Stimulated activated CD4-positive, alpha-beta T cell treated with anti-CD3 and anti-CD28 coated beads, Interleukin-15, amount 100 ng/mL, for 1 hour (primary cell): ENCODE data around the gene TNC.

Source experiments
- DNase-seq, 2 donors: peaks; one replicate each; pipeline ENCODE4 v3.0.0-alpha.2; 2020; ENCODE audit warnings: low read depth in 1 of 2, low spot score in 1 of 2

The TNC gene

DNA sequence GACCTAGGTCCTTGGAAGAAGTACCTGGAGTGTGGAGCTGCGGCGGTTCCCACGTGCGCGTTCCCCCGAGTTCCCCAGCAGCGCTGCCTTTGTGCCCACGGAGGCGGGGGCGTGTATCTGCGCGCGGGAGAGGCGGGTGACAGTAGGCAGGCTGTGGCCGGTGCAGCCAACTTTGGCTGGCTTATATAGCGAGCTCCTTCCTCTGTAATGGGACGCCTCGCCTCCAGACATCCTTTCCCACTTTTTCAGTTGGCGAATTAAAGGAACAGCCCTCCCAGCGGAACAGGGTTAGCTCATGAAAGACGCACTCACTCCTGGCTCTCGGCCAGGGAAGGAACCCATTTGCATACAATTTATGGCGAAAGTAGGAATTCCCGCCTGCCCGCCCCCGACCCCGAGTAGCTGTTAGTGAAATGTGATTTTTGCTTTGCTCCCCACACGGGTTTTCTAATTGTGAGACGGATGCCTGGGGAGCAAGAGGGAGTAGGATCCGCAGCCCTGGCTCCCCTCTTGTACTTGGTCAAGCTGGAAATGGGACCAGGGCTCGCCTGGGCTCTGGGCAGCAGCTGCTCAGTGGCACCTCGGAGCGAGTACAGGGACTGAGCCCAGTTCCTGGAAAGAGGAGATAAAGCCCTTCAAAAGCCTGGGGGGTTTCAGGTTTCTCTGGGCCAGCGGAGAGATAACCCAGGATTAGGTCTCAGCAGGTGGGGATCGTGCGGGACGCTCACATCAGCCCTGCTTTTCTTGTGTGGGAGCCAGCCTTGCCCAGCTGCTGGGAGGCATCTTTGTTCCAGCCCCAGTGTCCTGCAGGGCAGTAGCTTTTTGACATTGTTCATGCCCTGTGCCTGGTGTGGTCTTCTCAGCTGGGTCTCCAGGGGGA lies at the start of gene TNC:
Gene TNC, minus strand, starts transcription at position 159 of the 880 bp plus-strand sequence. CDS start 27,139 bp downstream, outside the sequence.
- DNase-seq, result no peak

DNA sequence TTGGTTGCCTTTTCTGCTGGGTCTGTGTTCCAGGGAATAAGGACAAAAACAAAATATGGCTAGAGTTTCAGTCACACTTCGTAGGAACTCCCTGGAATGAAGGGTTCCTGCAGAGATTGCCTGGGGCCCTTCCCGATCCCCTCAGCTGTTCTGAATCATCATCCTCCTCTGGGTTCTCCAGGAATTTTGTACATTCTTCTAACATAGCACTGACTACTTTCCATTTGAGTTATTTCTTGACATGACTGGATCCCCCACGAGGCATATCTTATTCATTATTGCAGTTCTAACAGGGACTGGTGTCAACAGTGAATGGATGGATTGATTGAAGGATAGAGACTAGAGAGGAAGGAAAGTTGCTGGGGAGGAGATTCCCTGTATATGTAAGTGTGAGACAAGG lies 49.2 kb upstream of the TNC start:
- no peak for DNase-seq

DNA sequence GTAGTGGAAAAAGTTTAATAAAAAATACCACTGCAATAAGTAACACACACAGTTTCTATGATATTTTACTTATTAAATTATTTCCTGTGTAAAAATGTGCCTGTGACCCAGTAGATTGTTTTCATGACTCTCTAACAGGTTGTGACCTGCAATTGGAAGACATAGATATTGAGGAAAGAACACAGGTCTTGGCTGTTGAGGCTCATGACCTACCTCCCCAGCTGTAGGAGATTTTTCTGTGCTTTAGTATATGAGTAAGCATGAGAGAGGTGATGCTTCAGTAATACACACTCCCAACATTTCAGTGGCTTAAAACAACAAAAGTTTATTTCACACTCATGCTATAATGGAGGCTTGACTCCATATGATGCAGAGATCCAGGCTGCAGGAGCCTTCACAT lies 47.3 kb upstream of the TNC start:
- no peak for DNase-seq

DNA sequence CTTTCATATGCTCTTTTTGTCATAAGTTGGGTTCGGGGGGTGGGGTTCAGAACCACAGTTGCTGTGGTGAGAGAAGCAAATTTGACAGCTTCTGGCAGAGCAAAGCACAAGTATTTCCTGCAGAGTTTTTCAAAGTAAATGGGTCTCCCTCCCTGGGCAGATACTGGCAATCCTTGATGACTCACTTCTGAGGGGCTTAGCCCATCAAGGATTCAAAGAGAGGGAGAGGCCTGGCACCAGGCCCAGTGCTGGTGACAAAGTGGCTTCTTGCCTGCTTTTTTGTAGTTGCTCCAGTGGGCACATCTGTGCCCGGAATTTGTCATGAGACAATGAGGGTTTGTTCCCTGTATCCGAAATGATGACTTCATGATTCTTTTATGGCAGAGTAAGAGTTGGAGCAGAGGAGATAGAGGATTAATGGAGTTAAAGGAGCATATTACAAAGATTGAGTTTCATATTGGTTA lies 46.6 kb upstream of the TNC start:
- DNase-seq, result no peak

DNA sequence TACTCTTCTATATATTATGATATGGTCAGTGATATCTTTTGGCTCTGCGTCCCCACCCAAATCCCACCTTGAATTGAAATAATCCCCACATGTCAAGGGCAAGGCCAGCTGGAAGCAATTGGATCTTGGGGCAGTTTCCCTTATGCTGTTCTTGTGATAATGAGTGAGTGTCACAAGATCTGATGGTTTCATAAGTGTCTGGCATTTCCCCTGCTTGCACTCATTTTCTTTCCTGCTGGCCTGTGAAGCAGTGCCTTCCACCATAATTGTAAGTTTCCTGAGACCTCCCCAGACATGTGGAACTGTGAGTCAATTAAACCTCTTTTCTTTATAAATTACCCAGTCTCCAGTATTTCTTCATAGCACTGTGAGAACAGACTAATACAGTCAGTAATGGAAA lies 45.0 kb upstream of the TNC start:
- DNase-seq, result no peak

DNA sequence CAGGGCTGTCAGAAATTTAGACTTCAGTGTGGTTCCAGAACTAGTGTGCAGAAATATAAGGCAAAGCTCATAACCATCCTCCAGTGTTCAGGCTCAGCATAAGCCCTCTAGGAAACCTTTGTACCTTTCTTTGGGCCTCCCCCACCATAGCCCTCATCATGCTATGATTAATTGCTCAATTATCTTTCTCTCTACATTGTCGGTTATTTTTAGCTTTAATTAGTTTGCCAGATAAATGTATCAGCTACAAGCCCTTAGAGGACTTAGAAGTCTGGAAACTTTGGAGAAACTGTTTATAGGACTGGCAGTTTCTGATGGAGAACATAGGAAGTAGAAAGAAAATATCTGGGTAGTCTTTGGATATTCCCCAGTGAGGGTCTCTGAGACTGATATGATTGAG lies 43.5 kb upstream of the TNC start:
- DNase-seq, result no peak

DNA sequence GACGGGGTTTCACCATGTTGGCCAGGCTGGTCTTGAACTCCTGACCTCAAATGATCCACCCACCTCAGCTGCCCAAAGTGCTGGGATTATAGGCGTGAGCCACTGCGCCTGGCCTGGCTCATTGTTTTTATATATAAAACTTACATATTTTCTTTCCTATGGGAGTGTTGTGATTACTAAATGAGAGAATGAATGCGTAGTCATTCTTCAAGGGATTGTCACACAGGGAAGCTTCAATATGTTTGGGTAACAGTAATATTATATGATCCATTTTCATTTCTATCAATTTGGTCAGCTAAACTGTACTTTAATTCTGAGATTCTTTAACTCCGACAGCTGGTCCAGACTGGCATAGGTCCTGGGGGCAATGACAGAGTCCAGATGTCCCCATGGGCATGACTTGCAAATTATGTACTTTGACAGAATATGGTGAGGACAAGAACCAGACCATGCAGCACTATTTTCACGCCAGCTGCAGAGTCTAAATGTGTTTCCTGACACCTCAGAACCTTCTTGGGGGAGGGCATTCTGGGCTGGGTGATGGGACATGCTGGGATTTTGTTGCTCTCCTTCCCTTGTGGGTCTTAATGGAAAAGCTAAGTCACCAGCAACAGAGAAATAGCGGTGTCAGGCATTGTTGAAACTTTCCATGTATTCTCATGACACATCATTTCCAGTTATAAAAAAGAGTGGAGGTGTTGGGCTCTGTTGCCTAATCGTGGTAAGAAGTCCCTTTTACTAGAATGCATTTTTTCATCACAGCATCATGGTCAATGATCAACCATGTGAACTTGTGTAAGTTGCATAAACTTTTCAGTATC lies 40.9 kb upstream of the TNC start:
- DNase-seq, result no peak

DNA sequence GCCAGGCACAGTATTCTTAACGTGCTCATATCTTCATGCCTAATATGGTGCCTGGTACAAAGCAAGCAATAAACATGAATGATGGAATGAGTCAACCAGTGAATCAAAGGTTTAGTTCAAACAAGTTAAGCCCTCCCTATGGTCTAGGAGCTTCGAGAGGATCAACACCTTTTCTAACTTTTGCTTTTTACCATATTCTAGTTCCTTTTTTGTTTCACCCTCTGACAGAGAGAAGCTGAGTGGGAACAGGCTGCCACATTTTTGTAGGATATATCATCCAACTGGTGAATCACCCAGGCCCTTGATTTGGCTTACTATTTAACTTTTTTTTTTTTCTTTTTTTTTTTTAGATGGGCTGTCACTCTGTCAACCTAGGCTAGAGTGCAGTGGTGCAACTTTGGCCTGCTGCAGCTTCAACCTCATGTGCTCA lies 39.3 kb upstream of the TNC start:
- DNase-seq, result no peak

DNA sequence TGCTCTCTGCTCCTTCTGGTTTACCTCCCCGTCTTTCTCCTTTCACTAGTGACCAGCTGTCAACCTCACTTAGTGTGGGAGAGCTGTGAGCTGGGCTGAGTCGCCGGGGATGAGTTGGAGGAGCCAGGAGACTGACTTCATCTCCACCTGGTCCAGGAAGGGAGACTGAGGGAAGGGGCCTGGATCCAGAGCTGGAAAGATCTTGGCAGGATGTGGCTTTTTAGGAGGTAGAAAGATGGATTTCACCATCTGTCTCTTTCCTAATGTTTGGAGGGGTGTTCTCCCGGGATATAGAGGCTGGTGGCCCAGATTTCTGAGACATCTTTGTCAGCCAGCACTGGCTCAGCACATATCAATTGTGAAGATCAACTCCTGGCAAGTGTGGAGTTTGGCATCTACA lies 37.1 kb upstream of the TNC start:
- DNase-seq, result no peak

DNA sequence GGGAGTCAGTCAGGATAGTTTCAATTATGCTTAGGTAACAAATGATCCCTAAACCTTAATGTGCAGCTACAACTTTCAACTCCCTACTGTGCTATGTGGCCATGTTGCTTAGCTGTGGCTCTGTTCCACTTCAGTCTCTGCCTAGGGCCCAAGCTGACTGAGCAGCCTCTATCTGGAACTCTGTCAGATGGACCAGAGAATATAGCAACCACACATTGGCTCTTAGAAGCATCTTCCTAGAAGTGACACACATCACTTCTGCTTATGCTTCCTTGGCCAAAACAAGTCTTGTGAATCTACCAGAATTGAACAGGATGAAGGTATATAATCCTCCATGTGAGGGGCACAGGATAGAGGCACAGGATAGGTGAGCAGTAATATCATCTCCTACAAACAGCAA lies 36.7 kb upstream of the TNC start:
- DNase-seq, result no peak

DNA sequence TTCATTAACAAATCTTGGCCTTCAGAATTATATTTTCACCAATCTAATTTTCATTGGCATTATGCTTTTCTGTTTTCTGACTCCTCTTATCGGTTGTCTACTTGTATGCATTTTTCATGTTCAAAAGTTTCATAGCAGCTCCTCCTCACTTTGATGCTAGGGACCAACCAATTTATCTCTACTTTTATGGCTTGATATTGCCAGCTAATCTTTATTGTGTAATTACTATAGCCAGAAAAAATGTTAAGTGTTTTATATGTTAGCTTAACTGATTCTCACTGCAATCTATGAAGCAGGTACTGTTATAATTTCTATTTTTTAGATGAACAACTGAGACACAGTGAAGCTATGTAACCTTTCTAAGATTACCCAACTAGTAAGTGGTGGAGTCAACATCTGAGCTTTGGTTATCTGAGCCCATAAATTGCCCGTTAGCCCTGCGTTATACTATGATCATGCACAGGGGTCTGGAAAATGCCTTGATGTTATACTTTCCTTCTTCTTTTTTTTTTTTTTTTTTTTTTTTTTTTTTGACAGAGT lies 34.4 kb upstream of the TNC start:
- no peak for DNase-seq

DNA sequence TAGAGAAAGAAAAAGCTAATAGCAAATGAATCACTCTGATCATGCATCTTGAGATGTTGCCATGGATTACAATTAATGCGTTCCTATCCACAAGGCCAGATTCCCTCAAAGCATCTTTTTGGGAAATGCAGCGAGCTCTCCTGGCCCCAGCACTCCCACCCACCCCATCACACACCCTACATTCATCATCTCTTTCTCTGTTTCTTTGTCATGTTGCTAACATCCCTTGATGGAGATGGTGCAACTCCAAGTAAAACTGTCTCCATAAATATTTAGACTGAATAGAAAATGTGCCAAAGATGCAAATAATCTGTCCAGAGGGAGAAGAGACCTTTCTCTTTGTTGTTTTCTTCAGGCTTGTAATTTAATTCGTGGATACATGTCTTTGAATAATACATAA lies 30.8 kb upstream of the TNC start:
- DNase-seq, result no peak

DNA sequence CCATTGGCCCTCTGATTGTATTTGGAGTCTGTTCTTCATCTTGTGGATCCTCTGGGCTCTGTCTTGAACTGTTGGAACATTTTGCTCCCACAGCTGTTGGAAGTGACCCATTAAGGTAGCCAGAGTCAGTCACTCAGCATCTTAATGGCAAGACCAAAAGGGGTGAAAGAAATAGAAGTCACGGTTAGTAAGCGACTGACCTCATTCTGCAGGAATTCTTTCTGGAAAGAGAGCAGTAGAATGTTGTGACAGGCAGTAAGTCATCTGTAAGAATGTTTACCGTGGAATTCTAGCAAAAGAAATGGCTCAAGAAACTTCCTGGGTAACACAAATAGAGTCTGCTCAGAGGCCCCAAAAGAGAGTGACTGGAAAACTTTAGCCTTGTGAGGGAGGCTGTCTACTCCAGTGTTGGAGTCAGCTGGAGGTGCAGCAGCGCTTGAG lies 28.6 kb upstream of the TNC start:
- no peak for DNase-seq

DNA sequence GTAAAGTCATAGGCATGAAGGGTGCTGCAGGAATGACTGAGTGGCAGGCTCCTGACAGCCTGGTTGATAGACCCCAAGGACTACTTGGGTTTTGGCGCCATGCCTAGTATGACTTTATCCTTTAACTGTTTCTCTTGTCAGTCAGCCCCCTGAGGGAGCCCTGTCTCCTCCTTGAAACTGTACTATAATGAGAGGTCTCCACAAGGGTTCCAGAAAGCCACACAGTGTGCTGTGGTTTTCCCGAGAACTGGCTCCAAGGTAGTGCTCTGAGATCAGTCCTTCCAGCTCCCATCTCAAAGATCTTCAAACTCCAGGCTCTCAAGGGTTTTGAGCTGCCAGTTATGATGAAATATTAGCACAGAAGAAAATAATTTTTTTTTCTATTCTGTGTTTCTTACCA lies 26.7 kb upstream of the TNC start:
- no peak for DNase-seq

DNA sequence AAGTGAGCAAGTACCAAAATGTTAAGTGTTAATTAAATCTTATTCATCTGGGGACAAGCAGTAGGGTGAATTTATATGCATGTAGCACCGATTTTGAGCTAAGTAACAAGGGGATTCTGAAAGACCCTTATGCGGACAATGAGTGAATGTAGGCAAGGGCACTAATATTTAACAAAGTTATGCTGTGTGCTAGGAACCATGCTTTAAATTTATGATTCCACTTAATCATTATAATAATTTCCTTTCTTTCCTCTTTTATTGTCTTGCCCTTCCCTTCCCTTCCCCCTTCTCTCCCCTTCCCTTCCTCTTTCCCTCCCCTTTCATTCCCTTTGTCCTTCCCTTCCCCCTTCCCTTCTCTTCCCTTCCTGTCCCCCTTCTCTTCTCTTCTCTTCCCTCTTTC lies 25.7 kb upstream of the TNC start:
- DNase-seq, result no peak

DNA sequence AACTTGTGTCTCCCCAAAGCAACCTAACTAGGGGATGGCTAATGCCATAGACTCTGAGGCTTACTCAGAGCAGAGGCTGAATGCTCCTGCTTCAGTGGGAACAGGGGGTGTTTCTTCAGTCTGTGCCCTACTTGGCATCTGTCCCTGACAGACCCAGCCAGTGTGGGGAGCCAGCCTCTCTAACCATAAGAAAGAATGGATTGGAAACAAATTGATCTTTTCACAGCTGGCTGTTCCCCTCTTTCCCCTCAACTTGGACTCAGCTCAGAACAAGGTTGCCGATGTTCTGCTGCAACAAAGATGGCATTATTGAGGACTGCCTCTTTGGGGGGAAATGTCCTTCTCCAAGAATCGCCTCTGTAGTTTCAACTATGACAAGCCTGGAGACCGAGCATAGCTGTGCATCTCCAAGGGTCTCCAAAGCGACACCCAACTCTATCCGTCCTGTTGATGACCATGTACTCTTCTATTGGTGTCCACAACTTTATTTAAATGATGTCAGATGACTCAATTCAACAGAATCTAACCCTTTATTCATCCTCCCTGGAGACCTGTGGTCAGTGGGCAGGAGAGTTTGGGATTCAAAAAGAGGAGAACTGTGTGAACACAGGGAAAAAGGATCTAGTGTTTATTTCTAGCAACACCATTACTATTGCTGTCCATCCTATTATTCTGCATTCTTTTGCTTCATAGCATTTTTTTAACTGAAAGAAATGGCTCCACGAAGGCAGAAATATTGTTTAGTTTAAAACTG lies 24.7 kb upstream of the TNC start:
- DNase-seq, result no peak

DNA sequence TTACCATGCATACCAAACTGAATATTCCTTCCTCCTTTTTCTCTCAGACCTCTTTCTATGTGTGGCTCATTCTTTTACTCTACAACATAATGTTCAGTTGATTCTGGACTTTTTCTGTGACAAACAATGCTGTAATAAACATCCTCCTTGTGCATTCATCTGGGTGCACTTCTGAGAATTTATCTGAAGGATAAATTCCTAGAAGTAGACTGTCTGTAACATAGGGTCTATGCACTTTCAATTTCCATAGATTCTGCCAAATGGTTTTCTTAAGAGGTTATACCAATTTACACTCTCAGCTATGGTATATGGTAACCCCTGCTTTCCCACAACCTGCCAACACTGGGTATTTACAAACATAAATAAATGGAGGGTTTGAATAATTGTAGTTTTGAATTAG lies 24.1 kb upstream of the TNC start:
- DNase-seq, result no peak

DNA sequence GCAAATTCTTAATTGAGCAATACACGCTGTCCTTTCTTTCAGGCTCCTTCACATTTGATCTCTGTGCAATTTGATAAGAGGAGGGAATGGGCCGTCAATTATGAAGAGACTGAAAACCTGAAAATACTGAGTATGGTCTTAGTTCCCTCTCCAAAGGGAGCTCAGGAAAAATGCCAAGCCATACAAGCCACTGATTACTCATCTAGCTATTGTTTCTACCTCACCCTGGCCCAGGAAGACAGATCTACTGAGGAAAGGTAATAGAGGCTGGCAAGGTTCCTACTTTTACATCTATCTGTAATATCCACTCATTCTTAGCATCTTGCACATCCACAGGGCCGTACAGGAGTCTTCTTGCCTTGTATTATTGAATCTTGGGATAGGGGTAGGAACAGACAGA lies 23.7 kb upstream of the TNC start:
- no peak for DNase-seq

DNA sequence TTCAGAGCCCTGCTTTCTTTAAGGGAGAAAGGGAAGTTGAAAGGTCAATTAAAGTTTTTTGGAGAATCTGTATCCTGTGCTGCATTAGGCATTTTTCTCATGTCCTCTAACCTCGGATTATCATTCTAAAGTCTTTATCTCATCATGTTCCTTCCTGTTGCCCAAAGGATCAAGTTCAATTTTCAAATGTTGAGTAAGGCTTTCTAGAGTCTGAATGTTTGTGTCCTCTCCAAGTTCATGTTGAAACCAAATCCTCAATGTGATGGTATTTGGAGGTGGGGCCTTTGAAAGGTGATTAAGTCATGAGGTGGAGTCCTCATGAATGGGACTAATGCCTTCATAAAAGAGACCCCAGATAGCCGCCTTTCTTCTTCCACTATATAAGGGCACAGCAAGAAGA lies 20.2 kb upstream of the TNC start:
- no peak for DNase-seq

DNA sequence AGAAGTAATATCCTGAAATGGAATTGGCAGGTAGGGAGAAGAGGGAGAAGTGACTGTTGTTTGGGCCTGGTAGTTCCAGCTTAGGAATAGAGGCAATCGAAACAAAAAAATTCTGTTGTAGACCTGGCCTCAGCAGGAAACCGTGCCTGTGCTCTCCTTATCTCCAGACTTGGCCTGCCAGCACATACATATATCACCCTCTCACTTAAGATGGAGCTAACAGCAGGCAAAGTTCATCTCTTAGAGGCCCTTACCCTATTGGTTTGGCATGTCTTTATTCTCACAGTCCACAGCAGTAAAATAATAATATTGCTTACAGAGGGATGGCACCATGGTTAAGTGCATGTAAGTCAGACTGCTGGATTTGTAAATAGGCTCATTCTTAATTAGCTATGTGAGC lies 19.6 kb upstream of the TNC start:
- no peak for DNase-seq
